ENCODE measurements around the gene MDFI.
A peak's percentile ranks its signal among the peaks of the same experiment; 100 is the strongest.

MDFI gene

GRCh38 chr6:41672816-41673703 is 34.8 kb downstream of the MDFI start:
- DNase-seq (ENCODE audit: low spot score): no peak

- DNase-seq (ENCODE audit: low spot score): no peak
Observed at GRCh38 chr6:41673704-41674000, 35.4 kb downstream of the MDFI start.

GRCh38 chr6:41674231-41675000 is 36.1 kb downstream of the MDFI start:
- no peak for DNase-seq (ENCODE audit: low spot score)

GRCh38 chr6:41675176-41675775 is 37.0 kb downstream of the MDFI start:
- DNase-seq (ENCODE audit: low spot score): no peak

- DNase-seq (ENCODE audit: low spot score): no peak
Observed at GRCh38 chr6:41675992-41676391, 37.7 kb downstream of the MDFI start.

GRCh38 chr6:41676431-41676830 is 38.2 kb downstream of the MDFI start:
- DNase-seq (ENCODE audit: low spot score): no peak

- DNase-seq (ENCODE audit: low spot score): no peak
Observed at GRCh38 chr6:41677124-41677921, 39.1 kb downstream of the MDFI start.

GRCh38 chr6:41678511-41679084 is 40.3 kb downstream of the MDFI start:
- DNase-seq (ENCODE audit: low spot score): no peak

GRCh38 chr6:41679696-41680095 is 41.4 kb downstream of the MDFI start:
- DNase-seq (ENCODE audit: low spot score): no peak

- no peak for DNase-seq (ENCODE audit: low spot score)
Observed at GRCh38 chr6:41680182-41680965, 42.1 kb downstream of the MDFI start.

GRCh38 chr6:41682056-41682477 is 43.8 kb downstream of the MDFI start:
- DNase-seq (ENCODE audit: low spot score): peak; percentile 97

GRCh38 chr6:41682497-41683272 is 44.4 kb downstream of the MDFI start:
- no peak for DNase-seq (ENCODE audit: low spot score)

GRCh38 chr6:41683273-41683522 is 44.9 kb downstream of the MDFI start:
- DNase-seq (ENCODE audit: low spot score): no peak

- DNase-seq (ENCODE audit: low spot score): peak; percentile 94
Observed at GRCh38 chr6:41683523-41684310, 45.4 kb downstream of the MDFI start.

GRCh38 chr6:41684311-41685180 is 46.3 kb downstream of the MDFI start:
- no peak for DNase-seq (ENCODE audit: low spot score)

GRCh38 chr6:41685641-41686380 is 47.5 kb downstream of the MDFI start:
- DNase-seq (ENCODE audit: low spot score): no peak

GRCh38 chr6:41687501-41688175 is 49.4 kb downstream of the MDFI start:
- no peak for DNase-seq (ENCODE audit: low spot score)

Measured in GM03348 (cell line).